K562 (cell line): ENCODE results near the gene PAN2. TPM values are rescaled to one million over a fixed set of nuclear protein-coding genes. Genes with fewer than 3 reads are reported as not detected.

Source experiments
- CCAR2 ChIP-seq: fragments of 200-400 bp; formaldehyde crosslinking; IDR thresholded peaks from 2 replicates; pipeline ENCODE4 v1.6.1; 2017; ENCODE audit warnings: mild to moderate bottlenecking, low read depth, low read length
- HMGXB4 ChIP-seq: sonication (generic); formaldehyde crosslinking; IDR thresholded peaks from 2 replicates; pipeline ENCODE4 v1.8.1; 2023; ENCODE audit warnings: mild to moderate bottlenecking, missing genetic modification reagents
- HNRNPLL ChIP-seq: fragments of 200-400 bp; formaldehyde crosslinking; IDR thresholded peaks from 2 replicates; pipeline ENCODE4 v1.6.1; 2017; ENCODE audit warnings: low read length, low read depth, mild to moderate bottlenecking; ENCODE audit not compliant: poor library complexity, severe bottlenecking
- KDM1A ChIP-seq, 2 experiments: fragments of 450-650 bp; IDR thresholded peaks; 2 replicates each; pipeline ENCODE4 v1.6.1; 2016; ENCODE audit warnings: mild to moderate bottlenecking in 2 of 2
- MYNN ChIP-seq, 2 experiments: sonication (generic); formaldehyde crosslinking in 1 of 2; IDR thresholded peaks; 2 replicates each; pipeline versions ENCODE4 v1.5.0 to v1.6.1; 2016 to 2020; ENCODE audit warnings: antibody characterized with exemption in 1 of 2, missing genetic modification reagents in 1 of 2
- NEUROD1 ChIP-seq: fragments of 150-350 bp; IDR thresholded peaks from 2 replicates; pipeline ENCODE4 v1.6.1; 2014; ENCODE audit warnings: borderline replicate concordance, low read length, low read depth; ENCODE audit not compliant: partially characterized antibody
- NR3C1 ChIP-seq: sonication (generic); formaldehyde crosslinking; IDR thresholded peaks from 2 replicates; pipeline ENCODE4 v1.8.1; 2022; ENCODE audit warnings: missing genetic modification reagents
- RREB1 ChIP-seq: fragments of 250-450 bp; sonication (Bioruptor Pico); IDR thresholded peaks from 2 replicates; pipeline ENCODE4 v1.4.0; 2020
- SMAD4 ChIP-seq: fragments of 250-450 bp; sonication (Bioruptor Pico); conservative IDR thresholded peaks from 2 replicates; pipeline ENCODE4 v1.8.0; 2021; ENCODE audit warnings: inconsistent platforms, mild to moderate bottlenecking, moderate library complexity
- TRIM25 ChIP-seq: fragments of 450-650 bp; IDR thresholded peaks from 2 replicates; pipeline ENCODE4 v1.7.0; 2016; ENCODE audit warnings: borderline replicate concordance
- ZMIZ1 ChIP-seq, 2 experiments: fragments of 150-350 bp in 1 of 2; IDR thresholded peaks; 2 replicates each; pipeline ENCODE4 v1.6.1; 2012 to 2016; ENCODE audit warnings: low read depth in 2 of 2, low read length in 2 of 2, mild to moderate bottlenecking in 1 of 2, moderate library complexity in 1 of 2
- ZNF134 ChIP-seq: fragments of 250-450 bp; sonication (Bioruptor Pico); conservative IDR thresholded peaks from 2 replicates; pipeline ENCODE4 v1.4.0; 2020
- ZNF77 ChIP-seq: fragments of 250-450 bp; sonication (Bioruptor Pico); IDR thresholded peaks from 2 replicates; pipeline ENCODE4 v1.5.0; 2020
- ZSCAN32 ChIP-seq: fragments of 450-650 bp; formaldehyde crosslinking; IDR thresholded peaks from 2 replicates; pipeline ENCODE4 v1.4.0; 2020; ENCODE audit warnings: mild to moderate bottlenecking, moderate library complexity
- polyA plus RNA-seq, 8 experiments: library from polyadenylated mRNA; depleted of rRNA in 4 of 8; stranded (reverse) in 5 of 8; unstranded in 3 of 8; fragments of >200 nt; fragmentation: Nextera tagmentation in 2 of 8; fragmentation: Illumina TruSeq in 1 of 8; extraction: Ambion mirVana in 2 of 8; extraction: Trizol in 1 of 8; gene quantifications; 2 replicates each; pipeline versions ENCODE4 v1.2.1 to v1.2.3, GENCODE V29; 2011 to 2014; ENCODE audit warnings: inconsistent platforms in 1 of 8, missing spikeins in 1 of 8
- total RNA-seq, 7 experiments: library from RNA; depleted of rRNA in 6 of 7; stranded (reverse); fragments of >200 nt in 6 of 7; fragmentation: Illumina TruSeq in 2 of 7; extraction: Trizol in 2 of 7; gene quantifications; 2 replicates each; pipeline versions ENCODE4 v1.2.1 to v1.2.3, GENCODE V29; 2011 to 2021; ENCODE audit warnings: low replicate concordance in 1 of 7

The PAN2 gene
- total and polyA plus RNA-seq, 9 of the 15 experiments (the other 6 are each of a cell fraction or from before 2014, with no cell fraction given): 15.0 to 66.1 (median 25.9) TPM

GRCh38 chr12:56315249-56315621 is 18.6 kb downstream of the PAN2 start (continued):
- TF ChIP-seq ZMIZ1 (IDR thresholded peaks at IDR 0.05; ENCODE audit: low read depth in 2 of 2, low read length in 2 of 2) (no peak), HMGXB4 (CRISPR knock-in tag) (peak; percentile 35; the same call in 1 of the 2 replicates), NR3C1 (CRISPR knock-in tag) (no peak), RREB1 (no peak), ZSCAN32 (no peak), NEUROD1 (no peak), SMAD4 (CRISPR knock-in tag) (no peak), TRIM25 (no peak), CCAR2 (no peak), MYNN (IDR thresholded peaks at IDR 0.05) (0 out of 2 replicates have a peak, but pooled peaks have one; percentile 4), MYNN (CRISPR knock-in tag; IDR thresholded peaks at IDR 0.05) (no peak), ZNF77 (CRISPR knock-in tag) (no peak), ZNF134 (CRISPR knock-in tag) (no peak), HNRNPLL (no peak), KDM1A (IDR thresholded peaks at IDR 0.05) (no peak)
